HCT116 (cell line): ENCODE data around the gene CPNE5. TPM values are rescaled to one million over a fixed set of nuclear protein-coding genes. Genes with fewer than 3 reads are reported as not detected.

Experiments used
- ATAC-seq: fragments of 200-7000 bp; cut with Tn5 transposase; 2 replicates; pipeline ENCODE4 v1.9.1; 2020; ENCODE audit warnings: mild to moderate bottlenecking, moderate library complexity
- BruUV-seq: library from RNA; stranded (reverse); fragments of 400-500 nt; replicated peaks from 2 replicates; lab custom pipeline; 2021; lab: Mats Ljungman, UMichigan
- CTCF ChIA-PET: fragments of 300-600 bp; sonication (Branson Sonifier 250); formaldehyde crosslinking; loops from one replicate; lab custom pipeline; 2021; ENCODE audit warnings: antibody characterized with exemption; lab: Charles Lee
- POLR2A ChIA-PET: fragments of 300-600, 350-600 bp; sonication (Branson Sonifier 250); formaldehyde crosslinking; loops from one replicate; lab custom pipeline; 2021; ENCODE audit warnings: antibody characterized with exemption; lab: Charles Lee
- RAD21 ChIA-PET, 2 experiments: fragments of 300-600 bp; sonication (Branson Sonifier 250); formaldehyde crosslinking; loops; one replicate each; lab custom pipeline; 2023; ENCODE audit warnings: low total read pairs in 2 of 2; ENCODE audit not compliant: uncharacterized antibody in 2 of 2, unreplicated experiment in 2 of 2, low non-redundant PET in 1 of 2; lab: Charles Lee
- DNase-seq: peaks from one replicate; pipeline ENCODE4 v3.0.0-alpha.2; 2010; ENCODE audit warnings: low read depth, low spot score
- H2AFZ ChIP-seq: fragments of 200-600 bp; shearing (Covaris generic), sonication (generic); 2 replicates; pipeline ENCODE4 v1.6.1; 2017; ENCODE audit warnings: low read depth, mixed run types, mixed read lengths, antibody characterized with exemption, low read length; ENCODE audit not compliant: poor library complexity, severe bottlenecking
- H3K27ac ChIP-seq: 2 replicates; pipeline ENCODE4 v1.5.1; 2012; ENCODE audit warnings: low read depth, low read length
- H3K27me3 ChIP-seq: fragments of 200-600 bp; sonication (generic); 2 replicates; pipeline ENCODE4 v1.6.1; 2016; ENCODE audit warnings: mixed run types, low read length, mixed read lengths; ENCODE audit not compliant: insufficient read depth
- H3K36me3 ChIP-seq, 2 experiments: fragments of 200-500 bp in 1 of 2; fragments of 200-600 bp in 1 of 2; sonication (Bioruptor generic) in 1 of 2; sonication (generic) in 1 of 2; 2 replicates each; pipeline versions ENCODE4 v1.5.1 to v1.6.1; 2014 to 2016; ENCODE audit warnings: low read length in 2 of 2, inconsistent platforms in 1 of 2, mixed read lengths in 1 of 2, mixed run types in 1 of 2; ENCODE audit not compliant: insufficient read depth in 2 of 2, control insufficient read depth in 1 of 2
- H3K4me1 ChIP-seq, 2 experiments: fragments of 200-600 bp in 1 of 2; sonication (generic) in 1 of 2; 2 replicates each; pipeline versions ENCODE4 v1.5.1 to v1.6.1; 2012 to 2017; ENCODE audit warnings: low read length in 2 of 2, inconsistent platforms in 1 of 2, mild to moderate bottlenecking in 1 of 2, mixed read lengths in 1 of 2, mixed run types in 1 of 2, moderate library complexity in 1 of 2; ENCODE audit not compliant: insufficient read depth in 2 of 2, control insufficient read depth in 1 of 2
- H3K4me2 ChIP-seq: fragments of 200-600 bp; sonication (generic); 2 replicates; pipeline ENCODE4 v1.6.1; 2017; ENCODE audit warnings: mixed run types, low read length, mixed read lengths
- H3K4me3 ChIP-seq, 2 experiments: fragments of 200-600 bp in 1 of 2; sonication (generic) in 1 of 2; replicated peaks in 1 of 2; 2 replicates each; pipeline ENCODE4 v1.5.1; 2011 to 2016; ENCODE audit warnings: low read length in 2 of 2, control low read depth in 1 of 2, low read depth in 1 of 2, mild to moderate bottlenecking in 1 of 2, mixed read lengths in 1 of 2, mixed run types in 1 of 2
- H3K79me2 ChIP-seq: fragments of 200-600 bp; sonication (generic); 2 replicates; pipeline ENCODE4 v1.6.1; 2017; ENCODE audit warnings: mild to moderate bottlenecking, mixed run types, low read length, moderate library complexity, mixed read lengths; ENCODE audit not compliant: insufficient read depth
- H3K9ac ChIP-seq: fragments of 200-600 bp; sonication (generic); 2 replicates; pipeline ENCODE4 v1.6.1; 2016; ENCODE audit warnings: low read length, mixed read lengths
- H3K9me2 ChIP-seq: fragments of 200-600 bp; sonication (generic), shearing (Covaris generic); 2 replicates; pipeline ENCODE4 v1.6.1; 2017; ENCODE audit warnings: mixed run types, mild to moderate bottlenecking, moderate library complexity; ENCODE audit not compliant: insufficient read depth
- H3K9me3 ChIP-seq, 2 experiments: fragments of 200-500 bp in 1 of 2; fragments of 200-600 bp in 1 of 2; sonication (Bioruptor generic) in 1 of 2; sonication (generic) in 1 of 2; 2 replicates each; pipeline ENCODE4 v1.6.1; 2014 to 2017; ENCODE audit warnings: low read length in 2 of 2, mixed read lengths in 2 of 2, inconsistent platforms in 1 of 2, low read depth in 1 of 2, mild to moderate bottlenecking in 1 of 2, mixed run types in 1 of 2, moderate library complexity in 1 of 2; ENCODE audit not compliant: control insufficient read depth in 1 of 2, insufficient read depth in 1 of 2
- H4K20me1 ChIP-seq: fragments of 200-600 bp; sonication (generic), shearing (Covaris generic); 2 replicates; pipeline ENCODE4 v1.6.1; 2017; ENCODE audit warnings: mixed run types, mild to moderate bottlenecking, moderate library complexity; ENCODE audit not compliant: insufficient read depth
- CEBPB ChIP-seq: IDR thresholded peaks from 2 replicates; pipeline ENCODE4 v1.6.1; 2012; ENCODE audit warnings: low read depth
- CTCF ChIP-seq, 3 experiments: fragments of 200-600 bp in 1 of 3; sonication (generic) in 1 of 3; IDR thresholded peaks in 2 of 3; conservative IDR thresholded peaks in 1 of 3; 2 replicates each; pipeline ENCODE4 v1.5.1; 2012 to 2017; ENCODE audit warnings: low read depth in 2 of 3, low read length in 2 of 3, antibody characterized with exemption in 1 of 3, borderline replicate concordance in 1 of 3, control low read depth in 1 of 3, mild to moderate bottlenecking in 1 of 3, mixed read lengths in 1 of 3, mixed run types in 1 of 3, moderate library complexity in 1 of 3; ENCODE audit not compliant: insufficient read depth in 1 of 3
- EGR1 ChIP-seq: IDR thresholded peaks from 2 replicates; pipeline ENCODE4 v1.6.1; 2012; ENCODE audit warnings: low read depth
- ELF1 ChIP-seq: IDR thresholded peaks from 2 replicates; pipeline ENCODE4 v1.6.1; 2012; ENCODE audit warnings: low read depth, borderline replicate concordance
- EZH2 ChIP-seq: fragments of 200-600 bp; sonication (generic); IDR thresholded peaks from 2 replicates; pipeline ENCODE4 v1.6.1; 2017; ENCODE audit warnings: antibody characterized with exemption, mixed run types
- FOSL1 ChIP-seq: IDR thresholded peaks from 2 replicates; pipeline ENCODE4 v1.6.1; 2012; ENCODE audit warnings: low read depth
- JUND ChIP-seq: IDR thresholded peaks from 2 replicates; pipeline ENCODE4 v1.6.1; 2012
- POLR2A ChIP-seq: IDR thresholded peaks from 2 replicates; pipeline ENCODE4 v1.7.0; 2011; ENCODE audit warnings: borderline replicate concordance; ENCODE audit not compliant: insufficient read depth, insufficient read length; ENCODE audit errors: extremely low read depth
- RAD21 ChIP-seq: IDR thresholded peaks from 2 replicates; pipeline ENCODE4 v1.6.1; 2012; ENCODE audit warnings: low read depth, mild to moderate bottlenecking
- SP1 ChIP-seq: IDR thresholded peaks from 2 replicates; pipeline ENCODE4 v1.6.1; 2012; ENCODE audit warnings: low read depth
- SRF ChIP-seq: IDR thresholded peaks from 2 replicates; pipeline ENCODE4 v1.6.1; 2012; ENCODE audit warnings: low read depth
- TCF7L2 ChIP-seq: IDR thresholded peaks from 2 replicates; pipeline ENCODE4 v1.7.0; 2011; ENCODE audit warnings: borderline replicate concordance, inconsistent platforms; ENCODE audit not compliant: insufficient read depth, insufficient read length; ENCODE audit errors: extremely low read depth
- YY1 ChIP-seq: IDR thresholded peaks from 2 replicates; pipeline ENCODE4 v1.6.1; 2011; ENCODE audit warnings: low read length, low read depth, moderate library complexity, mild to moderate bottlenecking; ENCODE audit not compliant: insufficient replicate concordance; ENCODE audit errors: extremely low read depth
- ZFX ChIP-seq: fragments of 450-650 bp; IDR thresholded peaks from 2 replicates; pipeline ENCODE4 v1.6.1; 2017
- ZNF274 ChIP-seq: fragments of 200-500 bp; sonication (Bioruptor generic); IDR thresholded peaks from 2 replicates; pipeline ENCODE4 v1.6.1; 2014; ENCODE audit warnings: mild to moderate bottlenecking, low read depth, low read length, inconsistent platforms
- intact Hi-C: fragments of 100-400 bp; cut with micrococcal nuclease; formaldehyde crosslinking; loops from 2 replicates; pipeline ENCODE4 v1.10.0; 2022
- total RNA-seq: library from RNA; stranded (reverse); gene quantifications from one replicate; pipeline ENCODE4 v1.2.1, GENCODE V29; 2021; ENCODE audit not compliant: unreplicated experiment
- TF ChIP-seq, protein P1 (sequence below): IDR thresholded peaks from 2 replicates; pipeline ENCODE4 v1.6.1; 2012; ENCODE audit warnings: low read depth
- TF ChIP-seq, protein P2 (sequence below): IDR thresholded peaks from 2 replicates; pipeline ENCODE4 v1.6.1; 2012

Gene CPNE5
- total RNA-seq, 1 experiment from 2014 or later, result not detected

DNA sequence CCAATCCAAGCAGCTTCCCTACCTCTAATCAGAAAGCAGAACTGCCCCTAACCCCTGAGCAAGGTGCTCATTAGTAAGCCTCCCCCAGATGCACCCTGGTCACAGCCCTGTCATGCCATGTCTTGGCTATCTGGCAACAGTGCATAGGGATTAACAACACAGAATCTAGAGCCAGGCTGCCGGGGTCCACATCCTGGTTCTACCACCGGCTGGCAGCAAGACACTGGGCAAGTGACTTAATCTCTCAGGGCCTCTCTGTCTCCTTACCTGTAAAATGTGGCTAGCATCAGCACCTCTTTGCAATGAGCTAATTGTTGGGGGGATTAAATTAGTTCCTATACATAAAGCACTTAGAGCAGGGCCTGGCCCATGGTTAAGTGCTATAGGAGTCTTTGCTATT lies 68.1 kb downstream of the CPNE5 start:
- DNase-seq (no peak), ATAC-seq (no peak)
- H3K27me3 ChIP-seq, result no peaks in the 10 kb centered on the region
- H3K27ac ChIP-seq, result no peak overlapping the region
- H3K4me1 ChIP-seq, result peaks cover 0 to 10% of the 10 kb centered on the region in 2 experiments; a peak in 2 of 4 replicates
- intact Hi-C loops, result no loop called here
- ChIA-PET RAD21 (no interaction called here), CTCF (interaction anchor here (1.6 to 2.1 kb wide), 2 partner anchors 11 kb away, joined by 6 to 8 read pairs; no protein-coding TSS in a partner anchor), POLR2A (no interaction called here)
- no peaks in the 10 kb centered on the region for H3K36me3 ChIP-seq
- H3K4me2 ChIP-seq, result no peak overlapping the region
- no peaks in the 10 kb centered on the region for H4K20me1 ChIP-seq
- no peak overlapping the region for H2AFZ ChIP-seq
- no peaks in the 10 kb centered on the region for H3K79me2 ChIP-seq
- BruUV-seq, result no TSS peak
- no peak overlapping the region for H3K4me3 ChIP-seq
- TF ChIP-seq JUND (no peak), EGR1 (no peak), TCF7L2 (no peak), CTCF (IDR thresholded peaks at IDR 0.05 in 2 of 3, conservative IDR thresholded peaks at IDR 0.05 in 1 of 3; ENCODE audit: borderline replicate concordance in 1 of 3, insufficient read depth in 1 of 3, low read depth in 2 of 3, low read length in 2 of 3) (no peak), ZFX (no peak), SRF (no peak), ELF1 (no peak), EZH2 (no peak), YY1 (no peak), ZNF274 (no peak), POLR2A (no peak), FOSL1 (no peak), CEBPB (no peak), RAD21 (no peak), SP1 (no peak)
- TF ChIP-seq, protein P1, sequence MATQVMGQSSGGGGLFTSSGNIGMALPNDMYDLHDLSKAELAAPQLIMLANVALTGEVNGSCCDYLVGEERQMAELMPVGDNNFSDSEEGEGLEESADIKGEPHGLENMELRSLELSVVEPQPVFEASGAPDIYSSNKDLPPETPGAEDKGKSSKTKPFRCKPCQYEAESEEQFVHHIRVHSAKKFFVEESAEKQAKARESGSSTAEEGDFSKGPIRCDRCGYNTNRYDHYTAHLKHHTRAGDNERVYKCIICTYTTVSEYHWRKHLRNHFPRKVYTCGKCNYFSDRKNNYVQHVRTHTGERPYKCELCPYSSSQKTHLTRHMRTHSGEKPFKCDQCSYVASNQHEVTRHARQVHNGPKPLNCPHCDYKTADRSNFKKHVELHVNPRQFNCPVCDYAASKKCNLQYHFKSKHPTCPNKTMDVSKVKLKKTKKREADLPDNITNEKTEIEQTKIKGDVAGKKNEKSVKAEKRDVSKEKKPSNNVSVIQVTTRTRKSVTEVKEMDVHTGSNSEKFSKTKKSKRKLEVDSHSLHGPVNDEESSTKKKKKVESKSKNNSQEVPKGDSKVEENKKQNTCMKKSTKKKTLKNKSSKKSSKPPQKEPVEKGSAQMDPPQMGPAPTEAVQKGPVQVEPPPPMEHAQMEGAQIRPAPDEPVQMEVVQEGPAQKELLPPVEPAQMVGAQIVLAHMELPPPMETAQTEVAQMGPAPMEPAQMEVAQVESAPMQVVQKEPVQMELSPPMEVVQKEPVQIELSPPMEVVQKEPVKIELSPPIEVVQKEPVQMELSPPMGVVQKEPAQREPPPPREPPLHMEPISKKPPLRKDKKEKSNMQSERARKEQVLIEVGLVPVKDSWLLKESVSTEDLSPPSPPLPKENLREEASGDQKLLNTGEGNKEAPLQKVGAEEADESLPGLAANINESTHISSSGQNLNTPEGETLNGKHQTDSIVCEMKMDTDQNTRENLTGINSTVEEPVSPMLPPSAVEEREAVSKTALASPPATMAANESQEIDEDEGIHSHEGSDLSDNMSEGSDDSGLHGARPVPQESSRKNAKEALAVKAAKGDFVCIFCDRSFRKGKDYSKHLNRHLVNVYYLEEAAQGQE, result no peak
- TF ChIP-seq, protein P2, sequence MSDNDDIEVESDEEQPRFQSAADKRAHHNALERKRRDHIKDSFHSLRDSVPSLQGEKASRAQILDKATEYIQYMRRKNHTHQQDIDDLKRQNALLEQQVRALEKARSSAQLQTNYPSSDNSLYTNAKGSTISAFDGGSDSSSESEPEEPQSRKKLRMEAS, result no peak
- H3K9ac ChIP-seq, result no peak overlapping the region
- H3K9me3 ChIP-seq, result no peaks in the 10 kb centered on the region
- H3K9me2 ChIP-seq, result no peaks in the 10 kb centered on the region
